SKM-1 (cell line): Measurements from ENCODE around the gene PTCH2.

Experiments
- DNase-seq: peaks from one replicate; lab custom pipeline; 2025; ENCODE audit not compliant: unreplicated experiment; lab: John Stamatoyannopoulos, UW

PTCH2 gene, protein sequence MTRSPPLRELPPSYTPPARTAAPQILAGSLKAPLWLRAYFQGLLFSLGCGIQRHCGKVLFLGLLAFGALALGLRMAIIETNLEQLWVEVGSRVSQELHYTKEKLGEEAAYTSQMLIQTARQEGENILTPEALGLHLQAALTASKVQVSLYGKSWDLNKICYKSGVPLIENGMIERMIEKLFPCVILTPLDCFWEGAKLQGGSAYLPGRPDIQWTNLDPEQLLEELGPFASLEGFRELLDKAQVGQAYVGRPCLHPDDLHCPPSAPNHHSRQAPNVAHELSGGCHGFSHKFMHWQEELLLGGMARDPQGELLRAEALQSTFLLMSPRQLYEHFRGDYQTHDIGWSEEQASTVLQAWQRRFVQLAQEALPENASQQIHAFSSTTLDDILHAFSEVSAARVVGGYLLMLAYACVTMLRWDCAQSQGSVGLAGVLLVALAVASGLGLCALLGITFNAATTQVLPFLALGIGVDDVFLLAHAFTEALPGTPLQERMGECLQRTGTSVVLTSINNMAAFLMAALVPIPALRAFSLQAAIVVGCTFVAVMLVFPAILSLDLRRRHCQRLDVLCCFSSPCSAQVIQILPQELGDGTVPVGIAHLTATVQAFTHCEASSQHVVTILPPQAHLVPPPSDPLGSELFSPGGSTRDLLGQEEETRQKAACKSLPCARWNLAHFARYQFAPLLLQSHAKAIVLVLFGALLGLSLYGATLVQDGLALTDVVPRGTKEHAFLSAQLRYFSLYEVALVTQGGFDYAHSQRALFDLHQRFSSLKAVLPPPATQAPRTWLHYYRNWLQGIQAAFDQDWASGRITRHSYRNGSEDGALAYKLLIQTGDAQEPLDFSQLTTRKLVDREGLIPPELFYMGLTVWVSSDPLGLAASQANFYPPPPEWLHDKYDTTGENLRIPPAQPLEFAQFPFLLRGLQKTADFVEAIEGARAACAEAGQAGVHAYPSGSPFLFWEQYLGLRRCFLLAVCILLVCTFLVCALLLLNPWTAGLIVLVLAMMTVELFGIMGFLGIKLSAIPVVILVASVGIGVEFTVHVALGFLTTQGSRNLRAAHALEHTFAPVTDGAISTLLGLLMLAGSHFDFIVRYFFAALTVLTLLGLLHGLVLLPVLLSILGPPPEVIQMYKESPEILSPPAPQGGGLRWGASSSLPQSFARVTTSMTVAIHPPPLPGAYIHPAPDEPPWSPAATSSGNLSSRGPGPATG

DNA sequence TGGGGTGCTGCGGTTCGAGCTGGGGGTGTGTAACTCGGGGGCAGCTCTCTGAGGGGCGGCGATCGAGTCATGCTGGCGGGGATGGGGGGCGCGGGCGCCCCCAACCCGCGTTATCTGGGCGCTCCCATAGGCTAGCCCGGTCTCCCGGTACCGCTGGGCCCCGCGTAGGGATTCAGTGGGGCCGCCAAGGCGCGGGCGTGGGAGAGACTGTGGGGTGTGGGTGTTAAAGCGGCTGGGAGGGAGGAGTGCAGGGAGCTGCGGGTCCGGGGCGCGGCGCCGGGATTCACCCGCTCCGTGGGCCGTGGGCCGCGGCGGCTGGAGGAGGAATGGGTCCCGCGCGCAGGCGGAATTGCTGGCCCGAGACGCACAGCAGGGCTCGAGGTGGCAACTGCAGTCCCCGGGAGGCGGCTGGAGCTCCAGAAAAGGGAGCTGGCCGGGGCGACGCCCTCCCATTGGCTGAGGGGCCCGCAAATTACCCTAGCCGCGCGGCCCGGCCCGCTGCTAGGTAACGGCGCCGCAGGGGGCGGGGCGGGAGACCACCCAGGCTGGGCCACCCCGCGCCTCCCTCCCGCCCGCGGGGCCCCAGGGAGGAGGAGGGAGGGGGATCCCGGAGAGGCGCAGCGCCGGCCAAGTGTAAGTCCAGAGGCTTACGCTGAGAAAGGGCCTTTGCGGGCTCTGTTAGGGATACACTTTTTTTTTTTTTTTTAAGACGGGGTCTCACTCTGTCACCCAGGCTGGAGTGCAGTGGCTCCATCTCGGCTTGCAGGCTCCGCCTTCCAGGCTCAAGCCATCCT lies at the start of gene PTCH2:
Gene PTCH2 (minus strand): TSS at position 392 of the 794 bp plus-strand sequence. CDS start 321 bp downstream, at position 71.
- DNase-seq, result no peak

DNA sequence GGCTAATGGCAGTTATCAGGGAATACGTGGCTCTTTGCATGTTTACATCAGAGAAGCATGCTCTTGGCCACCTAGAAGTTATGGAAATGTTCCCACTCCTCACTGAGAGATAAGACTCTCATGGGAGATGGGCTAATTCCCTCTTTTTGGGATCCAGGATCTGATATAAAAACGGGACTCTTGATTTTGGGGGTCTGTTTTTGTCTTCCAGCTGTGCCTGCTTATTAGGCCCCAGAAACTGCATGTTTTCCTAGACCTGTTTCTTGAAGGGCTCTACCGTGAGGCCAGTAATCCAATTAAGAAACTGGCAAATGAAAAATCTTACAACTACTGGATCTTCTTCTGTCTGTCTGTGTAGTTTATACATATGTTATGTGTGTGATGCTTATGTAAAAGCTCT lies 47.0 kb upstream of the PTCH2 start:
- DNase-seq, result no peak

DNA sequence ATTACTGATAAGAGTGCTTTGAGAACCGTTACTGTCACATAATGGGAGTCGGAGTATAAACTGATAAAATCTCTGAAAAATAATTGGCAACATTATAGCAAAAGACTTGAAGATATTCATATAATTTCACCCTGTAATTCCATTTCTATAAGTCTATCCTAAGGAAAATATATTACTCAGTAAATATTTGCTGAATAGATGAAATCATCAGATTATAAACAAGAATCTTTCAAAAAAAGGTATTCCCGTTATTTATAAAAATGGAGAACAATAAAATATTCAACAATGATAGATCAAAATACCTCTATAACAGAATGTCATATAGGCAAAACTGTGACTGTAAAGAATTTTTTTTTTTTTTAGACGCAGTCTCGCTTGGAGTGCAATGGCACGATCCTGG lies 42.4 kb upstream of the PTCH2 start:
- no peak for DNase-seq

DNA sequence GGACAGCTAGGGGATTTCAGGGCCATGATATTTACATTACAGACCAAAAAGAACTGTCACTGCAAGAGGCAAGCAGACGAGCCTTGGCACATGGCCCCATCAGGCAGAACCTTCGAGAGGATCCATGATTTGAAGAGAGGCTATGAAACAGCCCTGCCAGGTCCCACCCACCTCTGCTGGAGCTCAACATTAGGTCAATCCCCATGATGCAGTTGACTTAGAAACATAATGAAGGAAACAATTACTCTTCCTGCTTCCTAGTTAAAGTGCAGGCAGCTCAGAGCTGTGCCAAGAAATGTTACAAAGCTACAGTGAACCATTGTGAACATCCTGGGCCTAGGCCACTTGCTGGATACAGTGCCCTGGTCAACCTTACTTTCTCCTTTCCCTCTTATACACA lies 41.7 kb upstream of the PTCH2 start:
- DNase-seq, result no peak

DNA sequence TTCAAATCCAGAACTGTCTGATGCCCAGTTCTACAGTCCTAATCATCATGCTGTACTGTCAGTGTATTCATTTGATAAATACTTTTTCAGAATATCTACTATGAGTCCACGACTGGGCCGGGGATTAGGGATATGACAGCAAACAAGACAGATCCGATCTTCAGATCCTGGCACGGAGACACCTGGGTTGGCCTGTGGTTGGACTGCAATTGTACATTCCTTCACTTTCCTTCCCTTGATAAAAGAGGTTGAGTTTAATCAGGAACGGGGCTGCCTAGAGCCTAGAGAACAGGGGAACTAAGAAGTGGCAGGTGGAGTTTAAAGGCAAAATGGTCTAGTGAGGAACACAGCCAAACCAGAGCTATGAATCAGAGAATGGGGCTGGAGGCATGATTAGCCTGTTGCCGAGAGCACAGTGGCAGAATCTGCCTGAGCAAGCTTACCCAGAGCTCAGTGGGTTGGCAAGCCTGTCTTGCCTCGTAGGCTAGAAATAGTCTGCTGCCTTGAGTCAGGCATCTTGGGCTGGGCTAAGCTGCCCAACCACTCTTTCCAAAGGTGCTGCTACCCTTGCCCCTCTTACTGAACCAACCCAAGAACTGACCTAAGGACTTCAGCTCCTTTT lies 38.1 kb upstream of the PTCH2 start:
- DNase-seq, result no peak

DNA sequence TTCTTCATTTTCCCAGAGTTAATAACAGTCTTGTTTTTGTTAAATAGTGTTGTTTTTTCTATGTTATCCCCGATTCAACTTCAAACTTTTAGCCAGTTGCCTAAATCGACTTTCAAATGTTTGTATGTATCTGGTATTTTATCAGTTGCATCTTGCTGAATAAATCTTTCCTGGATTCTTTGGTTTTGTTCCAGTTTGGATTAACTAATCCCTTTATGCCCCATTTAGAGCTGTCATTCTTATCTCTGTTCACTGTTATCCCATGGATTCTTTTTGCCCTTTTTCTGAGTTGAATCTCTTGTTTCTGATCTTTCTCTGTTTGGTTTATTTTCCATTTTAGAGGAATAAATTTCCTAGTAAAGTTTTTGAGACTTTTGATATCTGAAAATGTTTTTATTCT lies 31.1 kb upstream of the PTCH2 start:
- no peak for DNase-seq

DNA sequence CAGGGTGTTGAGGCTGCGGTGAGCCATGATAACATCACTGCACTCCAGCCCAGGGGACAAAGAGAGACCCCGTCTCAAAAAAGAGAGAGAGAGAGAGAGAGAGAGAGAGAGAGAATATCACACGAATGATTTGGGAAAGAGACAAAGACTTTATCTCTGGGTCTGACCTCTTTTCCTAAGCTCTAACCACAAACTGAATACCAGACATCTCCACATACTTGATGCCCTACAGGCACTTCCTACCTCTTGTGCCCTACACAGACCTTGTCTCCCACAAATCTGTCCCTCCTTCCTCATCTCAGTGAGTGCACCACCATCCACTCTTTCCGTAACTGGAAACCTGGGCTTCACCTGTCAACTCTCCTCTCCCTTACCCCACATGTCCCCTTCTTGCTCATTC lies 27.0 kb upstream of the PTCH2 start:
- no peak for DNase-seq

DNA sequence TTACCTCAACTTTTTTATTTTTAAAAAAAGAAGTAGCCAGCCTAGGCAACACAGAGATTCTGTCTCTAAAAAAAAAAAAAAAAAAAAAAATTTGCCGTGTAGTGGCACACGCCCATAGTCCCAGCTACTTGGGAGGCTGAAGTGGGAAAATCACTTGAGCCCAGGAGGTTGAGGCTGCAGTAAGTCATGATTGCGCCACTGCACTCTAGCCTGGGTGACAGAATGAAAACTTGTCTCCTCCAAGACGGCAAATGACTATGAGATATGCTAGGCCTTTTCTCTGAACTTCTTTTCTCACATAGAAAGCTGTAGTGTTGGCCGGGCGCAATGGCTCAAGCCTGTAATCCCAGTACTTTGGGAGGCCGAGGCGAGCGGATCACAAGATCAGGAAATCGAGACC lies 24.7 kb upstream of the PTCH2 start:
- DNase-seq, result no peak

DNA sequence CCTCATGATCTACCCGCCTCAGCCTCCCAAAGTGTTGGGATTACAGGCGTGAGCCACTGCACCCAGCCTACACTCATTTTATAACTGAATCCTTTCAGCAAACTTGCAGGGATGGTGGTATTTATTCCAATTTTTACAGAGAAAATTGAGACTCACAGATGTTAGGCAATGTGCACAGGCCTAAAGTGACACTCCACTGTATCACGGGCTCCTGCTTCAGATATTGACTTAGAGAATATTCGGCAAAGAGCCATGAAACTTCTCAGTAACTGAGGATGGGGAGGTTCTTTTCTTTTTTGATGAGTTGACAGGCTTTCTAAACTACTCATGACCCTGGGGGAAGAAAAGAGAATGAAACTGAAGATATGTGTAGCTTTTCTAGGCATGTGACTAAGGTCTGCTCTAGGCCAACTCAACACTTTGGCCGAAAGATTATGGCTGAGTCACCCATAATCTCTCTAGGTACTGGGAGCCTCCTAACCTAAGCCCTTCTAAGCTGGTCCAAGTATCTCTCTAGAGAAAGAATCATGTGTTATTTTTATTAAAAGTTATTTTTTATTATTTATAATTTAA lies 19.9 kb upstream of the PTCH2 start:
- DNase-seq, result no peak

DNA sequence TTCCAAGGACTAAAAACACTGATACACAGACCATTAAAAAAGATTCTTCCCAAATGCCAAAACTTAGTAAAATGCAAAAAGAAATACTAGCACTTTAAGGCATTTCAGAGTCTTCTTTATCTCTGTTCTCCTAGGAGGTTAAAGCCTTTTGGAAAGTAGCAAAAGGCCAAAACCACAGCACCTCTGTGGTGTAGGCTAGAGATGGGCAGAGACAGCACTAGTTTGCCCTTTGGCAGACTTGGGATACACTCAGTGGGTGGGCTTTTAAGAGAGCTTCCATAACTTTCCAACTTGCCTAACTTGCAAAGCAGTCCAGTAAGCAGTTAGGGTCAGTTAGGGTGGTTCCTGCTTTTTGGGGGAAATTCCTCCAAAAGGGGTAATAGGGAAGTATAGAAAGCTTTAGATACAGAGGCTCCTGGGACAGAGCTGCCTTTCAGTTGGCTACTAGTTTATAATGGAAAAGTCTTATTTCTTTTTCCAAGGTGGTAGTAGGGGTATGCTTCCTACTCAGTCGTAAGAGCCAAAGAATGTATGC lies 17.9 kb upstream of the PTCH2 start:
- DNase-seq, result no peak

DNA sequence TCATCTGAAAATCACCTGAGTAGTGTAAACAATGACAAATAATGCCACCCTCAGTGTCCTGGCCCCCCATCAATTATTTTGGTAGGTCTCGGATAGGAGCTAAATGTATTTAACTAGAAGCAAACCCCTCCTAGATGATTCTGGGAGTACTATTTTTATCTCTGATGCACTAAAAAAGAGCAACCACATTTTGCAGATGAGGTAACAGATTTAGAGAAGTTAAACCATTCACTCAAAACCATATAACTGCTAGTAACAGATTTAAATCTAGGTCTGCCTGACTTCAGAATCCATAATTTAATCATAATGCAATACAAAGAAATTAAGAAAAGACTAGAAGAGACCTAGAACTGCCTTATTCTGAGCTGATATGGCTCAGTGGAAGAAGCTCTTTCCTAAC lies 17.3 kb upstream of the PTCH2 start:
- no peak for DNase-seq

DNA sequence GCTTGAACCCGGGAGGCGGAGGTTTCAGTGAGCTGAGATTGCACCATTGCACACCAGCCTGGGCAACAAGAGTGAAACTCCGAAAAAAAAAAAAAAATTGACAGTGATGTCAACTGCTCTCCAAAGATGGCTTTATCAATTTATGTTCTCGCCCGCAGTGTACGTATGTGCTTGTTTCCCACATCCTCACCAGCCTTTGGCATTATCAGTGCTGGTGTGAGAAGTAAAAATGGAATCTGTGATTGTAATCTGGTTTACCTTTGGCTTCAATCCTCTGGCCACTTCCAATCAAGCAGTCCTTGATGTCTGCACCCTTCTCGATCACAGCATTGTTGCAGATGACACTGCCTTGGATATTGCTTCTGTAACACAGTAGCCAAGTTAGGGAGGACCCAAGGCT lies 14.4 kb upstream of the PTCH2 start:
- DNase-seq, result no peak

DNA sequence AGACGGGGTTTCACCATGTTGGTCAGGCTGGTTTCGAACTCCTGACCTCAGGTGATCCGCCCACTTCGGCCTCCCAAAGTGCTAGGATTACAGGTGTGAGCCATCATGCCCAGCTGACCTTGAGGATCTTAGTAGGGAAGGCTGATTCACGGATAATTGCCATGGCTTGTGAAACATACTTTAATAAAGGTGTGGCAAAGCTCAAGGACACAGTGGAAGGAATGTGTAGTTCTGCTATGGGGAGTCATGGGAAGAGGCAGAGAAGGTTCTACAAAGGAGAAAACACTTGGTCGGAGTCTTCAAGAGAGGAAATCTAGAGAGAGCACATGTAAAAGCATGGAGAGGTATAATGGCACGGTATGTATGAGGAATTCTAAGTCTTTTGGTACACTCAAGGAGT lies 12.7 kb upstream of the PTCH2 start:
- DNase-seq, result no peak

DNA sequence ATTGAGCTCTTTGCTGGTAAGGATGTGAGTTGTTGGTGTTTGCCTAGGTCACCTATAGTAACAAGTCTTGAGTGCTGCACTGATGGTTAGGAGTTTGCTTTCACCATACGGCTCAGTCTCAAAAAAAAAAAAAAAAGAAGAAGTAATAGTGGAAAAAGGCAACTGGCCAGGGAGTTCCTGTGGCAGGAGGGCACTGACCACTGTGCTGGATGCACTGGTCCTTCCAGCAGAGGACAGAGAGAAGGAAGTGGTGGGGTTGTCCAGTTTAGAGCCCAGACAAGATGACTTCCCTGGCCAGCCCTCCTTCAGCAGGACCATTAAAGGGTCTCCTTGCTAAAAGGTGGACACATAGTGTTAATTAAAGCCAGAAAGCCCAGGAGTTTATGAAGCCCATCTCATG lies 11.9 kb upstream of the PTCH2 start:
- no peak for DNase-seq

DNA sequence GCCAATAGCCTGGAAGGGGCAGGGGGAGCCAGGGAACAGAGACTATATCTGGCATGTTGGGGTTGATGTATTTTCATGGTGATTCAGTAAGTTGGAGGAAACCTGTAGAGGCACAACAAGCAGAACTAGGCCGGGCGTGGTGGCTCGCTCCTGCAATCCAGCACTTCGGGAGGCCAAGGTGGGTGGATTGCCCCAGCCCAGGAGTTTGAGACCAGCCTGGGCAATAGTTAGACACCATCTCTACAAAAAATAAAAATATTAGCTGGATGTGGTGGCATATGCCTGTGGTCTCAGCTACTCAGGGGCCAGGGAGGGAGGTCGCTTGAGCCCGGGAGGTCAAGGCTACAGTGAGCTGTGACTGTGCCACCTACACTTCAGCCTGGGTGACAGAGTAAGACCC lies 10.1 kb upstream of the PTCH2 start:
- DNase-seq, result no peak

DNA sequence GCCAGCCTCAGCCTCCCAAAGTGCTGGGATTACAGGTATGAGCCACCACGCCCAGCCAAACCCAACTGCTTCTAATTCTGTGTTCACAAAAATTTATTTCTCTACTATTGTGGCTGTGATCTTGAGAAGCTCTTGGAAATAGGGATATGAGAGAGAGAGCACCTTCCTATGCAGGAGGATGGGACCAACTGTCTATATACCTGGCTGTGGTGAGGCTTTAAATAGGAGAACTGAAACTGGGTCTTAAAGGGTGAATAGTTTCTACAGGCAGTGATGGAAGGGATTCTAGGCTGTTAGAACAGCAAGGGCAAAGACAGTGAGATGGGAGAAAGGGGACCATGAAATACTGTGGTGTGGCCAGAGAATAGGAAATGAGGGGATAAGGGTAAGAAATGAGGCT lies 8.3 kb upstream of the PTCH2 start:
- DNase-seq, result no peak

DNA sequence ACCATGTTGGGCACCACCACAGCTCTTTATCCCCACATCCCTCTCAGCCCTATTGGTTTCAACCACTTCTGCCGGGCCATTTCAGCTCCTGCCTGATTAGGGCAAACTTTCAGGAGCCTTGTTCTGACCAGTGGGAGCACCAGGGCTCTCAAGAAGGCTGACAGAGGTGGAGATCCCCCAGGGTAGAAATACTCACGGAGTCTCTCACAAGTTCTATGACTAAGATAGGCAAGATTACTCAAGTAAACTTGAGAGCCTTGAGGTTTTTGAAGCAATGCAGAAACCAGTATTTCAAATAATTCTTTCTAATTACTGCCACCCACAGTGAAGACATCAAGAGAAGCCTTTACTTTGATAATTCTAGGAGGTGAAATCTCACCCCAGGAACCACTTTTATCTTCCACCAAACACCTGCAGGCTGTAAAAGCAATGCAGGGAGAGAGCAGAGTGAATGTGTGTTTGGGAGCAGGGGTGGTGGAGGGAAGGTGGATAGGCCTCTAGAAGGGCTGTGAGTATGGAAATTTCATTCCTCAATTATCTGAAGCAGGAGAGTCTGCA lies 6.6 kb upstream of the PTCH2 start:
- no peak for DNase-seq

DNA sequence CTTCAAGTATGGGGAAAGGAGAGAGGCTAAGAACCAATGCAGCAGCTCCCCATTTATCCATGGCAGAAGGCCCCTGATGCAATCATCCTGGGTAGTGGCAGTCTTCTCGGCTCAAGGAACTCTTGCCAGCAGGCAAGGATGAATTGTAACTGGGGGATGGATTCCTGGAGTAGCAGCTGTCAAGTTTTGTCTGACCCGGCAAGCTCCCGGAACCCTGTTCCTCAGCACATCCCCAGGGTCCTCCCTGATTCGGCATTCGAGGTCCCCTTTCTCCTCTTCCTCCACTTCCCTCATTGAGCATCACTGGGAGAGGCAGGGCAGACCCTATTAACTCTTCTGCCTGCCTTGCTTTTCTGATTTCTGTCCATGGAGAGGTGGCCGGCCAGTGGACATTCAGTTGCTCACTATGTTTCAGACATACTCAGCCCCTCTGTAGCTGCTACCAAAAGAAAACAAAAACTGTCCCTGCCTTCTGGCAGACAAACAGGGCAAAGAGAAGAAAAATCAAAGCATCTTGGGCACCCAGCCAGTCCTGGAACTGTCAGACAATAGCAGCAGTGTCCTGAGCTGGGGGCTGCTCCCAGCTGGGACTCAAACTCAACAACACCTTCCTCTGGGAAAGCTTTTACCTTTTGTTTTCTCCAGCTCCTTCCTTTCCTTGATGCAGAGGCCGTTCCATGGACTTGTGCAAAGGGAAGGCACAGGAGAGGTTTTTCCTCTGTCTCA lies 5.6 kb upstream of the PTCH2 start:
- no peak for DNase-seq

DNA sequence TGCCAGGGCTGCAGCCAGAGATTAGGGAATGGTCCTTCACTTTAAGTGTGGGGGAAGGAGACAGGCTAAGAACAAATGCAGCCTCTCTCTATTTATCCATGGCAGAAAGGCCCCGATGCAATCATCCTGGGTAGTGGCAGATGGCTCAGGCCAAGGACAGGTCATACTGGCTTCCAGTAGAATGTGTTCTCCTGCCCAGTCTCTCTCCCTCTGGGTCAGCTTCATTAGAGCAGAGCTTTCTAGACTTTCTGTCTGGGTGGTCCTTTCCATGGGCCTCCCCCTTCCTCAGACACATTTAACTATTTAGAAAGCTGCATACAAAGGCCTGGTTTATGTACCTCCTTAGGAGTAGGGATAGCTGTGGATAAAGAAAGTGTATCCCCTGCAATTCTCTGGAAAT lies 4.8 kb upstream of the PTCH2 start:
- DNase-seq, result no peak
